Astrocyte (in vitro differentiated cells and primary cell): ENCODE measurements around the gene CRYBA2.

ENCODE experiments used
- CTCF ChIP-seq: IDR thresholded peaks from 2 replicates; pipeline ENCODE4 v1.5.1; 2011; ENCODE audit warnings: low read depth, mild to moderate bottlenecking, inconsistent platforms, low read length, moderate library complexity; ENCODE audit not compliant: insufficient read depth
- EZH2 ChIP-seq: IDR thresholded peaks from 2 replicates; pipeline ENCODE4 v1.6.1; 2012; ENCODE audit warnings: mild to moderate bottlenecking, low read length, inconsistent platforms; ENCODE audit not compliant: insufficient read depth

- TF ChIP-seq CTCF (no peak), EZH2 (no peak)
Observed at GRCh38 chr2:219018726-219019125, 25.5 kb upstream of the CRYBA2 start.
